ENCODE measurements around the gene BAIAP2. TPM values are rescaled to one million over a fixed set of nuclear protein-coding genes. Genes with fewer than 3 reads are reported as not detected.

The BAIAP2 gene
- total RNA-seq, 1 experiment from 2014 or later: 58.0 TPM

DNA sequence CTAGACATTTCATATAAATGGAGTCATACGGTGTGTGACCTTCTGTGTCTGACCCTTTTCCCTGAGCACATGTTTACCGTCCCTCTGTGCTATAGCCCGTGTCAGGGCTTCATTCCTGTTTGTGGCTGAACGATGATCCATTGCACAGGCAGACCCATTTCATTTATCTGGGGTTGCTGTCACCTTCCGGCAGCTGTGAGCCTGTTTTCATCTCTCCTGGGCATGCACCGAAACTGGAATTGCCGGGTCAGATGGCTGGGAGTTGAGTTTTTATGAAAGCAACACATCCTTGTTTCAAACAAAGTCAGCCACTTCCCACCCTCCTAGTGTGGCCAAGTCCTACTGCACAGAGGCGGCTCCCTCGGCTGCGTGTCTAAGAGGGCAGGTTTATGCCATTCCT is 25.5 kb downstream of the BAIAP2 start:
- no TSS peak for BruUV-seq (replicated peaks)
- CTCF ChIA-PET: no interaction called here
- Mint-ChIP-seq H3K27ac (ENCODE audit: unreplicated experiment) (no peak overlapping the region), H3K27me3 (ENCODE audit: unreplicated experiment) (no peaks in the 10 kb centered on the region), H3K36me3 (ENCODE audit: insufficient read depth, unreplicated experiment) (peaks cover 10% of the 10 kb centered on the region), H3K4me3 (ENCODE audit: low read depth, unreplicated experiment) (no peak overlapping the region), H3K4me1 (ENCODE audit: low read depth, unreplicated experiment) (peaks cover 16% of the 10 kb centered on the region), H3K9me3 (ENCODE audit: low read depth, unreplicated experiment) (no peaks in the 10 kb centered on the region)
- TF ChIP-seq, protein P1, sequence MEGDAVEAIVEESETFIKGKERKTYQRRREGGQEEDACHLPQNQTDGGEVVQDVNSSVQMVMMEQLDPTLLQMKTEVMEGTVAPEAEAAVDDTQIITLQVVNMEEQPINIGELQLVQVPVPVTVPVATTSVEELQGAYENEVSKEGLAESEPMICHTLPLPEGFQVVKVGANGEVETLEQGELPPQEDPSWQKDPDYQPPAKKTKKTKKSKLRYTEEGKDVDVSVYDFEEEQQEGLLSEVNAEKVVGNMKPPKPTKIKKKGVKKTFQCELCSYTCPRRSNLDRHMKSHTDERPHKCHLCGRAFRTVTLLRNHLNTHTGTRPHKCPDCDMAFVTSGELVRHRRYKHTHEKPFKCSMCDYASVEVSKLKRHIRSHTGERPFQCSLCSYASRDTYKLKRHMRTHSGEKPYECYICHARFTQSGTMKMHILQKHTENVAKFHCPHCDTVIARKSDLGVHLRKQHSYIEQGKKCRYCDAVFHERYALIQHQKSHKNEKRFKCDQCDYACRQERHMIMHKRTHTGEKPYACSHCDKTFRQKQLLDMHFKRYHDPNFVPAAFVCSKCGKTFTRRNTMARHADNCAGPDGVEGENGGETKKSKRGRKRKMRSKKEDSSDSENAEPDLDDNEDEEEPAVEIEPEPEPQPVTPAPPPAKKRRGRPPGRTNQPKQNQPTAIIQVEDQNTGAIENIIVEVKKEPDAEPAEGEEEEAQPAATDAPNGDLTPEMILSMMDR (IDR thresholded peaks at IDR 0.05; ENCODE audit: unreplicated experiment): no peak
- intact Hi-C loops (cut with micrococcal nuclease; ENCODE audit: unreplicated experiment): no loop called here
- DNase-seq: no peak

DNA sequence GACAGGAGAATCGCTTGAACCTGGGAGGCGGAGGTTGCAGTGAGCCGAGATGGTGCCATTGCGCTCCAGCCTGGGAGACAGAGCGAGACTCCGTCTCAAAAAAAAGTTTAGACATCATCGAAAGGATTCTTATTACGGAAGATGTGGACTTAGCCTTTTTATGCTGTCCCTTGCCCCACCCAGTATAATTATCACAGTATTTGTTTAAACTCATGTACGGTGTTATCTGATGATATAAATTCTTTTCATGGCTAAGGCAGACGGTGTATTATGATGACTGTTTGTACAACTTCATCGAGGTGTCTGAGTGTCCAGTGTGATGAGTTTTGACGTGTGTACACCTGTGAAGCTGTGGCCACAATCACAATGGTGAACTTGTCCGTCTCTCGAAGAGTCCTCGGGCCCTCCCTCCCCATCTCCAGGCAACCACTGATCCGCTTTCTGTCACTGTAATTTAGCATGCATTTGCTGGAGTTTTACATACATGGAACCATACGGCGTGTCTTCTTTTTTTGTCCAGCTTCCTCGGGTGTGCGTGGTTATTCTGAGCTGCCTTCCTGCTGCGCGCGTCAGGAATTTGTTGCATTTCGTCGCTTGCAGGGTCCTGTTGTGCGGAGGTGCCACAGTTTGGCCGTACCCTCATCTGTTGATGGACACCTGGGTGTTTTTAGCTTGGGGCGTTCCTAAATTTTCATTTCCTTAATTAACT is 26.2 kb downstream of the BAIAP2 start:
- intact Hi-C loops (cut with micrococcal nuclease; ENCODE audit: unreplicated experiment): no loop called here
- TF ChIP-seq, protein P1 (IDR thresholded peaks at IDR 0.05; ENCODE audit: unreplicated experiment): no peak
- BruUV-seq (replicated peaks): no TSS peak
- H3K4me3 Mint-ChIP-seq (ENCODE audit: low read depth, unreplicated experiment): no peak overlapping the region
- CTCF ChIA-PET: no interaction called here
- no peak overlapping the region for H3K27ac Mint-ChIP-seq (ENCODE audit: unreplicated experiment)
- DNase-seq: no peak
- peaks cover 10% of the 10 kb centered on the region for H3K36me3 Mint-ChIP-seq (ENCODE audit: insufficient read depth, unreplicated experiment)
- H3K27me3 Mint-ChIP-seq (ENCODE audit: unreplicated experiment): no peaks in the 10 kb centered on the region
- no peaks in the 10 kb centered on the region for H3K9me3 Mint-ChIP-seq (ENCODE audit: low read depth, unreplicated experiment)
- peaks cover 21% of the 10 kb centered on the region for H3K4me1 Mint-ChIP-seq (ENCODE audit: low read depth, unreplicated experiment)

DNA sequence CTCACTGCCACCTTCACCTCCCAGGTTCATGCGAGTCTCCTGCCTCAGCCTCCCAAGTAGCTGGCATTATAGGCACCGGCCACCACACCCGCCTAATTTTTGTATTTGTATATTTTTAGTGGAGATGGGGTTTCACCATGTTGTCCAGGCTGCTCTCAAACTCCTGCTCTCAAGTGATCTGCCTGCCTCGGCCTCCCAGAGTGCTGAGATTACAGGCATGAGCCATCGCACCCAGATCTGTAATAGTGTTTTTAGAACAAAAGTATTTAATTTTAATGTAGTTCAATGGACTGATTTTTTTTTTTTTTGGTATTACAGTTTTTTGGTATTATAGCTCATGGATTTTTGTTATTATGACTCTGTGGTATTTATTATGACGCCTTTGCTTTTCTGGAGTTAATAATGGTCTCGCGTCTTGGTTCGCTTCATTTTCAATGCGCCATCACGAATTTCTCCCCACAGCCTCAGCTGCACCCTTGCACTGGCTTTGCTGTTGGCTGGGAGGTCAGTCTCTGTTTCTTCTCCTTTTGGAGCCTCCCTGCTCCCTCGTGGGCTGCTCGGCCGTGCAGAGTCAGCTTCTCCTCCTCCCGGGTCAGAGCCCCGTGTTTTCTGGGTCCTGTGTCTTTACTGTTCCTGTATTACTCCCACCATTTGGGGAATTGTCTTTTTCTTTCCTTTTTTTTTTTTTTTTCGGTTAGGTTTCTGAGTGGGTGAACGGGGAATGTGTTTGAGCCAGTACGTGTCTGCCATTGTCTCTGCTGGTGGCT is 27.2 kb downstream of the BAIAP2 start:
- Mint-ChIP-seq H3K4me1 (ENCODE audit: low read depth, unreplicated experiment) (peaks cover 21% of the 10 kb centered on the region), H3K27ac (ENCODE audit: unreplicated experiment) (no peak overlapping the region), H3K36me3 (ENCODE audit: insufficient read depth, unreplicated experiment) (peaks cover 10% of the 10 kb centered on the region), H3K9me3 (ENCODE audit: low read depth, unreplicated experiment) (no peaks in the 10 kb centered on the region), H3K27me3 (ENCODE audit: unreplicated experiment) (no peaks in the 10 kb centered on the region), H3K4me3 (ENCODE audit: low read depth, unreplicated experiment) (no peak overlapping the region)
- CTCF ChIA-PET: interaction anchor here (0.6 to 0.7 kb wide), 2 partner anchors 8 to 25 kb away, joined by 3 read pairs; no protein-coding TSS in a partner anchor
- DNase-seq: no peak
- intact Hi-C loops (cut with micrococcal nuclease; ENCODE audit: unreplicated experiment): no loop called here
- TF ChIP-seq, protein P1 (IDR thresholded peaks at IDR 0.05; ENCODE audit: unreplicated experiment): no peak
- no TSS peak for BruUV-seq (replicated peaks)

DNA sequence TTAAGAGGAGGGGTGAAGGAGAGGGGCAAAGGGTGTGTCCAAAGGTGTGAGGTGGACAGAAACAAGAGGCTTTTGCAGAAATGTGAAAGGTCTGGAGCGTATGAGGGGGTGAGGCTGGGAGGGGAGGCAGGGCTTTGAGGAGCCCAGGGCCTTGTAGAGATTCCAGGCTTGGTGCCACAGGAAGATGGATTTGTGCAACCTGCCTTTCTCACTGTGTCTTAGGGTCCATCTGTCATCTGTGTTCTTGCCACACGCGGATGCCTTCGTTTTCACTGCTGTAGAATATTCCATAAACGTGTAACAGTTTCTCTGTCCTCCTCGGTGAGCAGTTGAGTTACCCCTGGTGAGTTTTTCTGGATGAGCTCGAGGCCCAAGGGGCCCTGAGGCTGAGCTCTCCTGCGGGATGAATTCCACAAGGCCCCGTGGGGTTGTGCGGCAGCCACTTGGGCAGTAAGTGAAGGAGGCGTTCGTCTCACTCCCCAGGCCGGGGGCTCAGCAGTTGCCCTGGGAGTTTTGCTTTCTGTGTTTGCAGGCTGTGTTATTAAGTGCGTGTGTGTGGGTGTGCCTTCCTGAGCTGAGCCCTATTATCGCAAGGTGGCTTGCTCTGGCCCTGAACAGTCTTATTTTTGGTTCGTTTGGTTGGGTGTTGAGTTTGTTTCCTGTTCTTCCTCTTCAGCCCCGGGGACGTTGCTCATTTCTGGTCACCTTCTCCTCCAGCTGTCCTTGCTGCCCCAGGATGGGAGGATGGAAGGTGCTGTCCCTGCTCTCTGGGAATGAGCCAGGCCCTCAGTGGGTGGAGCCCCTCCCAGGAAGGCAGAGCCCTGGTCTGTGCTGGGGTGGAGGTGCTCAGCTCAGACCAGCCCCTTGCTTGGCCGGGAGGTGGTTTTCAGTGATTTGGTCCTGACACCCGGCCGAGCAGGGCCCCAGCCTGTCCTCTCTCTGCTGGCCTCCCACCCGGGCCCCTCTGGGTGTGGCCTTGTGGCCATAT is 28.4 kb downstream of the BAIAP2 start:
- no peak overlapping the region for H3K27ac Mint-ChIP-seq (ENCODE audit: unreplicated experiment)
- CTCF ChIA-PET: no interaction called here
- no peaks in the 10 kb centered on the region for H3K9me3 Mint-ChIP-seq (ENCODE audit: low read depth, unreplicated experiment)
- H3K27me3 Mint-ChIP-seq (ENCODE audit: unreplicated experiment): no peaks in the 10 kb centered on the region
- TF ChIP-seq, protein P1 (IDR thresholded peaks at IDR 0.05; ENCODE audit: unreplicated experiment): no peak
- BruUV-seq (replicated peaks): no TSS peak
- DNase-seq: no peak
- intact Hi-C loops (cut with micrococcal nuclease; ENCODE audit: unreplicated experiment): no loop called here
- H3K4me3 Mint-ChIP-seq (ENCODE audit: low read depth, unreplicated experiment): no peak overlapping the region
- peaks cover 10% of the 10 kb centered on the region for H3K36me3 Mint-ChIP-seq (ENCODE audit: insufficient read depth, unreplicated experiment)
- peaks cover 21% of the 10 kb centered on the region for H3K4me1 Mint-ChIP-seq (ENCODE audit: low read depth, unreplicated experiment)
